Smooth muscle cell (in vitro differentiated cells): ENCODE data around the gene FAM193A. TPM values are rescaled to one million over a fixed set of nuclear protein-coding genes. Genes with fewer than 3 reads are reported as not detected.

Experiments used
- DNase-seq: peaks from one replicate; lab custom pipeline; 2025; ENCODE audit not compliant: unreplicated experiment; lab: John Stamatoyannopoulos, UW
- H2AFZ ChIP-seq: fragments of 200-600 bp; sonication (generic); 2 replicates; pipeline ENCODE4 v1.6.0; 2016; ENCODE audit warnings: antibody characterized with exemption, low read depth, mild to moderate bottlenecking
- H3F3A ChIP-seq: fragments of 200-600 bp; sonication (generic); 2 replicates; pipeline ENCODE4 v1.6.0; 2017; ENCODE audit warnings: antibody characterized with exemption, low read depth
- H3K27ac ChIP-seq: fragments of 200-600 bp; sonication (generic); 2 replicates; pipeline ENCODE4 v1.5.1; 2016; ENCODE audit warnings: low read depth, mild to moderate bottlenecking
- H3K27me3 ChIP-seq: fragments of 200-600 bp; sonication (generic); 2 replicates; pipeline ENCODE4 v1.6.1; 2016; ENCODE audit warnings: low read depth, mild to moderate bottlenecking
- H3K36me3 ChIP-seq: fragments of 200-600 bp; sonication (generic); 2 replicates; pipeline ENCODE4 v1.5.1; 2016; ENCODE audit warnings: low read depth
- H3K4me1 ChIP-seq: fragments of 200-600 bp; sonication (generic); 2 replicates; pipeline ENCODE4 v1.5.1; 2016; ENCODE audit warnings: low read depth
- H3K4me2 ChIP-seq: fragments of 200-600 bp; sonication (generic); 2 replicates; pipeline ENCODE4 v1.6.0; 2016; ENCODE audit warnings: mild to moderate bottlenecking
- H3K4me3 ChIP-seq: fragments of 200-600 bp; sonication (generic); 2 replicates; pipeline ENCODE4 v1.5.1; 2016; ENCODE audit warnings: mild to moderate bottlenecking
- H3K79me2 ChIP-seq: fragments of 200-600 bp; sonication (generic); 2 replicates; pipeline ENCODE4 v1.6.0; 2016; ENCODE audit warnings: low read depth, mild to moderate bottlenecking
- H3K9ac ChIP-seq: fragments of 200-600 bp; sonication (generic); 2 replicates; pipeline ENCODE4 v1.6.0; 2016; ENCODE audit warnings: low read depth
- H3K9me3 ChIP-seq: fragments of 200-600 bp; sonication (generic); replicated peaks from 2 replicates; pipeline ENCODE4 v1.5.1; 2016; ENCODE audit warnings: low read depth
- H4K20me1 ChIP-seq: fragments of 200-600 bp; sonication (generic); 2 replicates; pipeline ENCODE4 v1.6.0; 2016; ENCODE audit warnings: low read depth
- WGBS: methylation state at CpG from one replicate; pipeline ENCODE4 v1.1.7; 2016; ENCODE audit warnings: low lambda C conversion rate; 5-methylcytosine and 5-hydroxymethylcytosine counted together
- polyA plus RNA-seq: library from polyadenylated mRNA; unstranded; fragments of >200 nt; fragmentation: Nextera tagmentation; extraction: Ambion mirVana; gene quantifications from 2 replicates; pipeline ENCODE4 v1.2.1, GENCODE V29; 2016
- total RNA-seq: library from RNA; depleted of rRNA; stranded (reverse); fragments of >200 nt; gene quantifications from 2 replicates; pipeline ENCODE4 v1.2.3, GENCODE V29; 2014
- TF ChIP-seq, protein P1 (sequence below): fragments of 200-600 bp; sonication (generic); IDR thresholded peaks from 2 replicates; pipeline ENCODE4 v1.5.1; 2017; ENCODE audit warnings: borderline replicate concordance, mild to moderate bottlenecking, antibody characterized with exemption; ENCODE audit not compliant: insufficient read depth, poor library complexity, severe bottlenecking

Gene FAM193A
- total and polyA plus RNA-seq, 2 experiments from 2014 or later: 8.3 to 12.2 TPM

- 79% methylated on average over 6 of the region's 6 CpGs for WGBS
- peaks cover 6% of the 10 kb centered on the region for H4K20me1 ChIP-seq
- no peaks in the 10 kb centered on the region for H3K9me3 ChIP-seq
- no peak overlapping the region for H3K9ac ChIP-seq
- TF ChIP-seq, protein P1, sequence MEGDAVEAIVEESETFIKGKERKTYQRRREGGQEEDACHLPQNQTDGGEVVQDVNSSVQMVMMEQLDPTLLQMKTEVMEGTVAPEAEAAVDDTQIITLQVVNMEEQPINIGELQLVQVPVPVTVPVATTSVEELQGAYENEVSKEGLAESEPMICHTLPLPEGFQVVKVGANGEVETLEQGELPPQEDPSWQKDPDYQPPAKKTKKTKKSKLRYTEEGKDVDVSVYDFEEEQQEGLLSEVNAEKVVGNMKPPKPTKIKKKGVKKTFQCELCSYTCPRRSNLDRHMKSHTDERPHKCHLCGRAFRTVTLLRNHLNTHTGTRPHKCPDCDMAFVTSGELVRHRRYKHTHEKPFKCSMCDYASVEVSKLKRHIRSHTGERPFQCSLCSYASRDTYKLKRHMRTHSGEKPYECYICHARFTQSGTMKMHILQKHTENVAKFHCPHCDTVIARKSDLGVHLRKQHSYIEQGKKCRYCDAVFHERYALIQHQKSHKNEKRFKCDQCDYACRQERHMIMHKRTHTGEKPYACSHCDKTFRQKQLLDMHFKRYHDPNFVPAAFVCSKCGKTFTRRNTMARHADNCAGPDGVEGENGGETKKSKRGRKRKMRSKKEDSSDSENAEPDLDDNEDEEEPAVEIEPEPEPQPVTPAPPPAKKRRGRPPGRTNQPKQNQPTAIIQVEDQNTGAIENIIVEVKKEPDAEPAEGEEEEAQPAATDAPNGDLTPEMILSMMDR: no peak
- no peak overlapping the region for H3K27ac ChIP-seq
- no peak overlapping the region for H3K4me2 ChIP-seq
- H3K36me3 ChIP-seq: no peaks in the 10 kb centered on the region
- H3K4me1 ChIP-seq: peaks cover 5% of the 10 kb centered on the region
- no peak overlapping the region for H2AFZ ChIP-seq
- H3K4me3 ChIP-seq: no peak overlapping the region
- no peaks in the 10 kb centered on the region for H3K27me3 ChIP-seq
- no peaks in the 10 kb centered on the region for H3K79me2 ChIP-seq
- H3F3A ChIP-seq: peaks cover 19% of the 10 kb centered on the region
- DNase-seq: no peak
Measured at GRCh38 chr4:2742823-2743517, 206.5 kb downstream of the FAM193A start.

DNA sequence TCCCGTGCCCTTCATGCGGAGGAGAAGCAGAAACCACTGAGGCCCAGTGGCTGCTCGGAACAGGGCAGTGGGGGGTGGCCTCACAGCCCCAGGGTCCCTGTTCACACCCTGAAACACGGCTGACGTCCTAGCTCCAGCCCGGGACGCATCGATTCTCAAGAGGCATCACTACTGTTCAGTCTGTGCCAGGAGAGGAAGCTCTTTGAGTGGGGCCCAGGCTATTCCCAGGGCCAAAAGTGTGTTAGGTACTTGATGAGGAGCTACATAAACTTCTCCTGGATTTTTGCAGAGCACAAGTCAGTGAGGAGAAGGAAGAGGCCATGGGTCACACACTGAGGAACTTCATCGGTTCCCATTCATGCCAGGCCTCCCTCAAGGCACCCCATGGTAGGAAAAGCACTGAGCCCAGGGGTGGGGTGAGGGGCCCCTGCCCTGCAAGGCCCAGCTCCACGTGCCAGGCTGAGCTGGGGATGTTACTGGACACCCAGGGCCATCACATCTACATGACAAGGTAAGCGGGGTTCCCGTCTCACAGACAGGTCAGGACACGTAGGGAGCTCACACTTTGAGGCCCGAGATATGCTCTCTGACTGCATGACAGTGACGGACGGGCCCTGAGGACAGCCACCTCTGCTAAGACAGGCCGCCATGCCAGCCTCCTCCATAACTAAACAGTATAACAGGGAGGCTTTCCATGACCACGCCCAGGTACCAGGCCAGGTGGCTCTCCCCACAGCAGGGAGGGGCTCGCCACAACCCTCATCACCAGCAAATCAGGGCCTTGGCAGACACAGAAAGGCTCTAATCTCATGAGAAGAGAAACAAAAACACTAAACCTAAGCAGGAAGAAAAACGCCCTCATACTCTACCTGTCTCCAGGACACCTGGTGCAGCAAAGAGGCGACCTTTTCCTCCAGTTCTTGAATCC, 207.3 kb downstream of the FAM193A start:
- TF ChIP-seq, protein P1: no peak
- Histone ChIP-seq H3K9ac (no peak overlapping the region), H3K4me1 (peaks cover 5% of the 10 kb centered on the region), H3K27me3 (no peaks in the 10 kb centered on the region), H3K4me2 (no peak overlapping the region), H4K20me1 (peaks cover 6% of the 10 kb centered on the region), H3K36me3 (no peaks in the 10 kb centered on the region), H3K79me2 (peaks cover 3% of the 10 kb centered on the region), H3K9me3 (no peaks in the 10 kb centered on the region), H3K4me3 (no peak overlapping the region), H3F3A (peaks cover 19% of the 10 kb centered on the region), H3K27ac (no peak overlapping the region), H2AFZ (no peak overlapping the region)
- DNase-seq: no peak
- WGBS: 85% methylated on average over 21 of the region's 21 CpGs

DNA sequence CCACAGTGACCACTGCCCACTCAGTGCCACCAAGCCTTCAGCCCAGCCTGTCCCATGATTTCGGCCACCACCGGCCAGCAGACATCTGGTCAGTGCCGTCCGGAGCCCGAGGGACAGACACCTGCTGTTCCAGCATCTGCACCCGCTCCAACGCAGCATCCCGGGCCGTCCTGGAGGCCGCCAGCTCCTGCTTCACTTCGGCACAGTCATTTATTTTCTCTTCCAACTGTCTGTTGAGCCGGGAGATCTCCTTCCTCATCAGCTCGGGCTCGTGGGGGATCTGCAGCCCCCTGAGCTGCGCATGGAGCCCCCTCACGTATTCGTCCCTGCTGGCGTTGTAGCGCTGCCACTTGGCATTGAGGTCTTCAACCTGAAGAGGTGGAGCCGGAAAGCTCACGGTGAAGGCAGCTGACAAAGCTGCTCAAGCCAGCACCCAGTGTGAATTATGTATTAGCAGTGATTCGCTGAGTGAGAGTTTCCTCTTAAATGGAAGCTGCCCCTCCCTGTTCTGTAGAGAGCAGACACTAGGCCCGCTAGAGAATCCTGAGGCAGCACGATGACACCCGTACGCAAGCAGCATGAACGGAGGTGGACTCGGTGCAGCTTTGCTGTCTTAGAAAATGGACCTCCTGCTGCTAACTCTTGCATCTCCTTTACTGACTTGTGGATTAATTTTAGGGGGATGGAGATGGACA, 208.3 kb downstream of the FAM193A start:
- Histone ChIP-seq H4K20me1 (peaks cover 6% of the 10 kb centered on the region), H2AFZ (no peak overlapping the region), H3K36me3 (no peaks in the 10 kb centered on the region), H3K4me3 (no peak overlapping the region), H3K79me2 (peaks cover 11% of the 10 kb centered on the region), H3K9me3 (no peaks in the 10 kb centered on the region), H3K27me3 (no peaks in the 10 kb centered on the region), H3F3A (peaks cover 19% of the 10 kb centered on the region), H3K9ac (no peak overlapping the region), H3K4me1 (peaks cover 5% of the 10 kb centered on the region), H3K4me2 (no peak overlapping the region), H3K27ac (peak overlapping the region; percentile 98)
- TF ChIP-seq, protein P1: no peak
- no peak for DNase-seq
- WGBS: 90% methylated on average over 28 of the region's 28 CpGs
